RWPE2 (cell line): ENCODE data around the gene ZNF410.

Experiments used
- ATAC-seq: fragments of 200-7000 bp; cut with Tn5 transposase; 3 replicates; pipeline ENCODE4 v1.9.1; 2021; ENCODE audit warnings: low read depth
- DNase-seq: peaks from one replicate; pipeline ENCODE4 v3.0.0-alpha.2; 2020; ENCODE audit warnings: low spot score
- H3K27ac ChIP-seq: fragments of 450-650 bp; 2 replicates; pipeline ENCODE4 v1.5.1; 2017; ENCODE audit warnings: mild to moderate bottlenecking; ENCODE audit not compliant: poor library complexity, severe bottlenecking
- H3K27me3 ChIP-seq: fragments of 250-450 bp; sonication (Bioruptor Pico); 2 replicates; pipeline ENCODE4 v1.5.1; 2021; ENCODE audit warnings: mild to moderate bottlenecking, moderate library complexity; ENCODE audit not compliant: insufficient read depth, poor library complexity, severe bottlenecking
- H3K36me3 ChIP-seq: fragments of 250-450 bp; sonication (Bioruptor Pico); 2 replicates; pipeline ENCODE4 v1.5.1; 2020; ENCODE audit warnings: low read depth, mild to moderate bottlenecking, moderate library complexity
- H3K4me1 ChIP-seq: fragments of 250-450 bp; sonication (Bioruptor Pico); 2 replicates; pipeline ENCODE4 v1.5.1; 2021; ENCODE audit warnings: mild to moderate bottlenecking, moderate library complexity; ENCODE audit not compliant: insufficient read depth, poor library complexity, severe bottlenecking
- H3K4me3 ChIP-seq: fragments of 250-450 bp; sonication (Bioruptor Pico); 2 replicates; pipeline ENCODE4 v1.5.1; 2021; ENCODE audit warnings: mild to moderate bottlenecking, moderate library complexity; ENCODE audit not compliant: severe bottlenecking
- H3K9me3 ChIP-seq: fragments of 250-450 bp; sonication (Bioruptor Pico); 2 replicates; pipeline ENCODE4 v1.5.1; 2021; ENCODE audit warnings: mild to moderate bottlenecking, moderate library complexity; ENCODE audit not compliant: severe bottlenecking
- CTCF ChIP-seq: fragments of 450-650 bp; IDR thresholded peaks from one replicate; pipeline ENCODE4 v1.5.1; 2017; ENCODE audit warnings: mild to moderate bottlenecking, moderate library complexity; ENCODE audit not compliant: poor library complexity, severe bottlenecking

The ZNF410 gene

DNA sequence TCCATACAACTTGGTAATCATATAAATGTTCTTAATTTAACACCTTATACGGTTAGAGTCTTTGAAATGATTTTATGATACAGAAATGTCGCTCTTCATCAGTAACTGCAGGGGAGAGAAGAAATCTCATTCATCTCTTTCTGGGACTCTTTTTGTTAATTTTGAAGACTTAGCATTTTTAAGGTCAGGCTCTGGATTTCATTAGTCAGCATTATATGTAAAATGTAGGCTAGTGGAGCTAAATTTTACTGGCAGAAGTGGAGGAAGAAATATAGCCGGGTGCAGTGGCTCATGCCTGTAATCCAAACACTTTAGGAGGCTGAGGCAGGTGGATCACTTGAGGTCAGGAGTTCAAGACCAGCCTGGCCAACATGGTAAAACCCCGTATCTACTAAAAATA lies 39.7 kb upstream of the ZNF410 start:
- Histone ChIP-seq H3K27ac (no peak overlapping the region), H3K4me1 (peaks cover 10% of the 10 kb centered on the region), H3K27me3 (no peaks in the 10 kb centered on the region), H3K9me3 (no peaks in the 10 kb centered on the region), H3K36me3 (no peaks in the 10 kb centered on the region), H3K4me3 (no peak overlapping the region)
- DNase-seq (no peak), ATAC-seq (no peak)
- TF ChIP-seq CTCF, result no peak

DNA sequence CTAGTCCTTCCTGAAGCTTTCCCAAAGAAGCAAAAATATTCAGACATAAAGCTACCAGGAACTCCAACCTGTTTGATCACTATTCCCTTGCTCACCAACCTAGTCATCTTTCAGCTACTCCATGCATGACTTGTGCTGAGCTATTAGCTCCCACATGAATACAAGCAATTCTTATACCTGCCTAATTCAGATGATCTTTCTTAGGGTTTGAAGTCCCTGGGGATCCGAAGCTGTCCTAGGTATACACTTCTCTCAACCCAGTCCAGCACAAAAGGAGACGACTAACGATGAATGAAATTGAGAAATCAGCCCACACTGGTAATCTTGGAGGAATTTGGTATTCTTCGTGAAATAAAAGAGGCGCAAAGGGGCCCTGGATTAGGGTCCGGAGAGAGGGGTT lies 35.7 kb upstream of the ZNF410 start:
- peak overlapping the region; percentile 76 for H3K27ac ChIP-seq
- peak overlapping the region; percentile 43 for H3K4me3 ChIP-seq
- DNase-seq, result no peak

DNA sequence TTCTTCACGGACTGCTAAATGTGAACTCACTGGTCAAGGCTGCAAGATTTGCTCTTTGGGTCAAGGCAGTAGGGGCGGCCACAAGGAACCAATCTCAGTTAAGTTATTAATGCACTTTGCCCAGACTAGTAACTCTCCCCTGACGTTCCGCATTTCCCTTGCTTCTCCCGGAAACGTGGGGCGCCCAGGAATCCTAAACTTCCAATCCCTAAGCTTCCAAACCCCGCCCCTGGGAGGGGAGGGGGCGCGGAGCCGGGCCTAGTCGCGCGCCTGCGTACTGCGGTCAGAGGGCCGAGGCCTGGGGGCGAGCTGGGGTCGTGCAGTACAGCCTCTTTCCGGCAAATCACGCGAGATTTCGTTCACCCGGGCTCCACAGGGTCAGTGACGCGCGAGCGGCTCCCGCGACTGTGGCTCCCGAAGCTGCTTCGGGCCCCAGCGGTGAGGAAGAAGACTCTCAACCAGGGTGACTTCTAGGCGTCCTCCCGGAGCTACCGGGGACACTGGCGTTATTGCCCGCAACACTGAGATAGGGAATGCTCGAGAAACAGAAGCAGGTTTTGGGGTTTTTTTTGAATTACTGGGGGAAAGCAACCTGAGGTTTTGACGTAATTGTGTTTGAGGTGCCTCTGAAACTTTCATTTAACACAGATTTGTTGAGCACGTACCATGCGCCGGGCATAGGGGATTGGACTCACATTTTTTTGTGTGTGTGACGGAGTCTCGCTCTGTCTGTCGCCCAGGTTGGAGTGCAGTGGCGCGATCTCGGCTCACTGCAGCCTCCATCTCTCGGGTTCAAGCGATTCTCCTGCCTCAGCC lies 34.9 kb upstream of the ZNF410 start, which contains the start of gene PTGR2:
TSS of gene PTGR2 (plus strand) at position 265 of the 816 bp plus-strand sequence. CDS start 7,032 bp downstream, outside the sequence.
- peaks cover 17% of the 10 kb centered on the region for H3K4me1 ChIP-seq
- H3K9me3 ChIP-seq, result no peaks in the 10 kb centered on the region
- peak; percentile 84 for ATAC-seq
- no peaks in the 10 kb centered on the region for H3K27me3 ChIP-seq
- peaks cover 5% of the 10 kb centered on the region; the same call in 1 of the 2 replicates for H3K36me3 ChIP-seq
- peak; percentile 99 for DNase-seq
- TF ChIP-seq CTCF, result no peak
- peak within 1 kb of the TSS; percentile 43 for H3K4me3 ChIP-seq
- peak within 1 kb of the TSS; percentile 76 for H3K27ac ChIP-seq

More for the DNA sequence above, 35.7 kb upstream of the ZNF410 start:
- H3K9me3 ChIP-seq, result no peaks in the 10 kb centered on the region
- ATAC-seq, result peak; percentile 54
- TF ChIP-seq CTCF, result no peak
- H3K27me3 ChIP-seq, result no peaks in the 10 kb centered on the region
- peaks cover 17% of the 10 kb centered on the region for H3K4me1 ChIP-seq
- H3K36me3 ChIP-seq, result peaks cover 5% of the 10 kb centered on the region; the same call in 1 of the 2 replicates

GRCh38 chr14:73859145-73859544 lies 27.5 kb upstream of the ZNF410 start:
- no peak for DNase-seq
- no peaks in the 10 kb centered on the region for H3K4me1 ChIP-seq
- peaks cover 51% of the 10 kb centered on the region for H3K36me3 ChIP-seq
- no peak overlapping the region for H3K27ac ChIP-seq
- H3K9me3 ChIP-seq, result no peaks in the 10 kb centered on the region
- no peaks in the 10 kb centered on the region for H3K27me3 ChIP-seq
- ATAC-seq, result no peak
- no peak overlapping the region for H3K4me3 ChIP-seq
- TF ChIP-seq CTCF, result peak; percentile 38

GRCh38 chr14:73861073-73861472 lies 25.6 kb upstream of the ZNF410 start:
- H3K36me3 ChIP-seq, result peaks cover 59% of the 10 kb centered on the region
- H3K4me3 ChIP-seq, result no peak overlapping the region
- TF ChIP-seq CTCF, result no peak

More at GRCh38 chr14:73861073-73861472, 25.6 kb upstream of the ZNF410 start:
- DNase-seq (no peak), ATAC-seq (no peak)
- Histone ChIP-seq H3K27me3 (no peaks in the 10 kb centered on the region), H3K4me1 (no peaks in the 10 kb centered on the region), H3K9me3 (no peaks in the 10 kb centered on the region), H3K27ac (no peak overlapping the region)
